Endodermal cell (in vitro differentiated cells): ENCODE results near the gene ELL. TPM values are rescaled to one million over a fixed set of nuclear protein-coding genes. Genes with fewer than 3 reads are reported as not detected.
"Not testable (repeated sequence)": the region's sequence is repeated elsewhere in the genome, so short reads cannot be mapped to it uniquely, and the experiment has no call there.

ENCODE experiments used
- DNase-seq: peaks from one replicate; pipeline ENCODE4 v3.0.0-alpha.2; 2017
- H3K27ac ChIP-seq: 2 replicates; pipeline ENCODE4 v1.5.1; 2013; ENCODE audit warnings: mild to moderate bottlenecking, low read depth, low read length, moderate library complexity
- H3K27me3 ChIP-seq: 2 replicates; pipeline ENCODE4 v1.6.1; 2013; ENCODE audit warnings: mild to moderate bottlenecking, low read length, moderate library complexity; ENCODE audit not compliant: insufficient read depth, control insufficient read depth, poor library complexity, severe bottlenecking
- H3K36me3 ChIP-seq: 2 replicates; pipeline ENCODE4 v1.7.0; 2013; ENCODE audit warnings: mild to moderate bottlenecking, low read length, moderate library complexity; ENCODE audit not compliant: control insufficient read depth, insufficient read depth
- H3K4me1 ChIP-seq: one replicate; pipeline ENCODE4 v1.7.0; 2013; ENCODE audit warnings: low read length; ENCODE audit not compliant: control insufficient read depth, insufficient read depth
- H3K4me3 ChIP-seq: 2 replicates; pipeline ENCODE4 v1.5.1; 2013; ENCODE audit warnings: mild to moderate bottlenecking, low read length, moderate library complexity
- H3K9ac ChIP-seq: 2 replicates; pipeline ENCODE4 v1.6.1; 2013; ENCODE audit warnings: mild to moderate bottlenecking, low read length, moderate library complexity; ENCODE audit not compliant: poor library complexity, severe bottlenecking; ENCODE audit errors: extremely low read depth
- H3K9me3 ChIP-seq: 2 replicates; pipeline ENCODE4 v1.6.1; 2013; ENCODE audit warnings: mild to moderate bottlenecking, low read length, moderate library complexity; ENCODE audit not compliant: control insufficient read depth
- H3K27ac Mint-ChIP-seq: 2 replicates; pipeline ENCODE4 v1.8.0; 2020; ENCODE audit warnings: mixed read lengths
- H3K27me3 Mint-ChIP-seq: 2 replicates; pipeline ENCODE4 v1.8.0; 2021; ENCODE audit warnings: mild to moderate bottlenecking, mixed read lengths; ENCODE audit not compliant: insufficient read depth
- H3K36me3 Mint-ChIP-seq: 2 replicates; pipeline ENCODE4 v1.8.0; 2020; ENCODE audit warnings: low read depth, mixed read lengths
- H3K4me1 Mint-ChIP-seq: 2 replicates; pipeline ENCODE4 v1.8.0; 2020; ENCODE audit warnings: mixed read lengths
- H3K4me3 Mint-ChIP-seq: 2 replicates; pipeline ENCODE4 v1.8.0; 2020; ENCODE audit warnings: mild to moderate bottlenecking, moderate library complexity, mixed read lengths
- H3K9me3 Mint-ChIP-seq: 2 replicates; pipeline ENCODE4 v1.8.0; 2020; ENCODE audit warnings: mild to moderate bottlenecking, mixed read lengths
- CTCF ChIP-seq: fragments of 200-600 bp; sonication (generic); conservative IDR thresholded peaks from 2 replicates; pipeline ENCODE4 v1.5.0; 2021; ENCODE audit warnings: antibody characterized with exemption, mild to moderate bottlenecking
- WGBS, 2 experiments: methylation state at CpG; one replicate each; pipeline versions ENCODE4 v1.1.5 to v1.1.7; 2013; ENCODE audit warnings: missing lambda C conversion rate in 2 of 2, mixed read lengths in 1 of 2; ENCODE audit not compliant: insufficient coverage in 1 of 2, insufficient read length in 1 of 2; 5-methylcytosine and 5-hydroxymethylcytosine counted together
- total RNA-seq, 2 donors: library from RNA; stranded (reverse); fragmentation: NEBNext Ultra II Directional in 1 of 2; extraction: Animal tissue kit (Norgen Biotek cat#: 25700) in 1 of 2; gene quantifications; 2 replicates in 1 of 2; 3 replicates in 1 of 2; pipeline ENCODE4 v1.2.1, GENCODE V29; 2021

ELL gene
- total RNA-seq, 2 donors from 2014 or later, result 10.9 to 15.4 TPM

GRCh38 chr19:18541258-18541991 lies 19.6 kb upstream of the ELL start:
- peaks cover 9% of the 10 kb centered on the region for H3K4me1 Mint-ChIP-seq
- H3K4me3 Mint-ChIP-seq, result peak overlapping the region; percentile 77
- TF ChIP-seq CTCF, result no peak
- Histone ChIP-seq H3K9me3 (no peaks in the 10 kb centered on the region), H3K4me3 (no peak overlapping the region), H3K4me1 (no peaks in the 10 kb centered on the region), H3K27me3 (no peaks in the 10 kb centered on the region), H3K9ac (no peak overlapping the region), H3K36me3 (peaks cover 43% of the 10 kb centered on the region), H3K27ac (no peak overlapping the region)
- no peaks in the 10 kb centered on the region for H3K27me3 Mint-ChIP-seq
- H3K9me3 Mint-ChIP-seq, result no peaks in the 10 kb centered on the region
- 93 to 99% methylated on average over 14 to 21 of the region's 21 CpGs for WGBS, 2 experiments
- H3K27ac Mint-ChIP-seq, result no peak overlapping the region
- DNase-seq, result no peak
- peaks cover 48% of the 10 kb centered on the region for H3K36me3 Mint-ChIP-seq

GRCh38 chr19:18540200-18540599 lies 18.3 kb upstream of the ELL start:
- H3K36me3 ChIP-seq, result peaks cover 52% of the 10 kb centered on the region
- H3K27ac Mint-ChIP-seq, H3K4me1 Mint-ChIP-seq, H3K27me3 ChIP-seq, H3K9me3 Mint-ChIP-seq, H3K4me3 Mint-ChIP-seq, DNase-seq, H3K4me1 ChIP-seq, H3K27me3 Mint-ChIP-seq, H3K4me3 ChIP-seq, H3K9ac ChIP-seq, H3K9me3 ChIP-seq, H3K27ac ChIP-seq: not testable (repeated sequence)
- H3K36me3 Mint-ChIP-seq, result peaks cover 60% of the 10 kb centered on the region
- 90 to 100% methylated on average over 1 of the region's 1 CpG for WGBS, 2 experiments

GRCh38 chr19:18539372-18539771 lies 17.5 kb upstream of the ELL start:
- no peak for TF ChIP-seq CTCF
- Histone ChIP-seq H3K36me3 (peaks cover 52% of the 10 kb centered on the region), H3K9me3 (no peaks in the 10 kb centered on the region), H3K9ac (no peak overlapping the region), H3K4me1 (no peaks in the 10 kb centered on the region), H3K27me3 (no peaks in the 10 kb centered on the region), H3K4me3 (no peak overlapping the region), H3K27ac (no peak overlapping the region)
- H3K27ac Mint-ChIP-seq, result no peak overlapping the region
- no peak overlapping the region for H3K4me3 Mint-ChIP-seq
- H3K4me1 Mint-ChIP-seq, result peaks cover 9% of the 10 kb centered on the region
- no peaks in the 10 kb centered on the region for H3K27me3 Mint-ChIP-seq
- H3K9me3 Mint-ChIP-seq, result no peaks in the 10 kb centered on the region
- DNase-seq, result no peak
- WGBS, 2 experiments, result 96 to 100% methylated on average over 14 to 19 of the region's 19 CpGs
- peaks cover 63% of the 10 kb centered on the region for H3K36me3 Mint-ChIP-seq
